ENCODE data around the gene SDC3. TPM values are rescaled to one million over a fixed set of nuclear protein-coding genes. Genes with fewer than 3 reads are reported as not detected.

SDC3 gene
- total RNA-seq, 1 donor from 2014 or later: 29.6 TPM

- no peak for DNase-seq (ENCODE audit: low spot score)
Observed at GRCh38 chr1:30822006-30822405, 86.6 kb downstream of the SDC3 start.

- DNase-seq (ENCODE audit: low spot score): no peak
Observed at GRCh38 chr1:30820299-30820698, 88.3 kb downstream of the SDC3 start.

Other genes starting within 250 kb of the SDC3 start
- 0.72 TPM for gene MATN1, start 185.2 kb downstream of the SDC3 start, total RNA-seq (ENCODE audit: insufficient read depth, low replicate concordance)
- gene LAPTM5, start 151.0 kb downstream of the SDC3 start, total RNA-seq (ENCODE audit: insufficient read depth, low replicate concordance): 14.4 TPM
- gene PUM1, start 157.0 kb upstream of the SDC3 start, total RNA-seq (ENCODE audit: insufficient read depth, low replicate concordance): 57.8 TPM